ENCODE results near the gene CYP46A1. TPM values are rescaled to one million over a fixed set of nuclear protein-coding genes. Genes with fewer than 3 reads are reported as not detected.

The CYP46A1 gene
- total RNA-seq, 1 experiment from 2014 or later: 0.36 TPM

DNA sequence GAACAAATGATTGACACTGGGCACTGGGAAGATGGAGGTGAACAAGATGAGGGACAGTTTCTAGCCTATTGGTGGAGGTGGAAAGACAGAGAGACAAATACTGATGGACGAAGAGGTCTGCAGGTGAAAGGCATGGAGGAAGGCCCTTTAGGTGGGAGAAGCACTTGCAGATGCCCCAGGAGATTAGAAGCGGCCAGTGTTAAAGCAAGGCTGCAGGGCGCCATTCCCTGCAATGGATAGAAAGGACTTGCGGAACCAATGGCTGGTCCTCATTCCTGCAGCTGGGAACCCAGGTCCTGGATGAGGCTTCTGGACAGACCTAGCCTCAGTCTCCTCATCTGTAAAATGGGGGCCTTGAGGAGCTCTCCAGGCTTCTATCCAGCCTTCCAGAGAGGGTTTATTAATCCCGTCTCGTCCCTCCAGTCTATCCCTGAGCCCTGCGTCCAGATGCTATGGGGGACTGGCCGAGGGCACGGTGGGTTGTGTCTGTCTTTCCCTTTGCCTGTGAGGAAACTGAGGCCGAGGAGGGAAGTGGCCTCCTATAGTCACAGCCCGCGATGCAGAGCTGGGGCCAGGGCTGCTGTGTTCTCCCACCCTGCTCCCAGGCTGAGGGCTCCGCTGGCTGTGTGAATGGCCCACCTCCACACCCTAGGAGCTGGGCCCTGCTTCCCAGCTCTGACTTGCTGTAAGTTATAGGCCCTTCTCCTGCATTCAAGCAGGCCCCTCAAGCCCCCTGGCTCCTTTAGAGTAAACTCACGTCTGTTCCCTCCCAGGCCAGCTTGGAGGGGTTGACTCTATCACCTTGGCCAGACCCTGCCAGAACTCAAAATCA is 33.0 kb downstream of the CYP46A1 start:
- intact Hi-C loops (cut with micrococcal nuclease; ENCODE audit: unreplicated experiment): no loop called here
- DNase-seq (ENCODE audit: low read depth, low spot score) (no peak), ATAC-seq (no peak)
- no peaks in the 10 kb centered on the region for H3K4me1 ChIP-seq (ENCODE audit: control insufficient read depth, insufficient read depth, low read length)
- POLR2A ChIA-PET: no interaction called here
- BruUV-seq (replicated peaks): no TSS peak
- in situ Hi-C loops (cut with HindIII; ENCODE audit: low pct_unique_long_range_greater_than_20kb, low sequenced_read_pairs): no loop called here
- CTCF ChIA-PET: no interaction called here
- no peaks in the 10 kb centered on the region for H3K9me3 ChIP-seq (ENCODE audit: control insufficient read depth, insufficient read depth, low read depth, low read length)
- H3K27ac ChIP-seq (ENCODE audit: low read length): no peak overlapping the region
- no peaks in the 10 kb centered on the region for H3K36me3 ChIP-seq (ENCODE audit: control insufficient read depth, insufficient read depth, low read length)
- no peak for TF ChIP-seq TCF7L2 (IDR thresholded peaks at IDR 0.05; ENCODE audit: low read depth, low read length)
- TF ChIP-seq POLR2AphosphoS5 (IDR thresholded peaks at IDR 0.05; ENCODE audit: low read depth, low read length): no peak
- no peak for TF ChIP-seq REST (IDR thresholded peaks at IDR 0.05; ENCODE audit: insufficient read depth in 1 of 2, low read depth in 2 of 2, low read length in 1 of 2)
- TF ChIP-seq, protein P1, sequence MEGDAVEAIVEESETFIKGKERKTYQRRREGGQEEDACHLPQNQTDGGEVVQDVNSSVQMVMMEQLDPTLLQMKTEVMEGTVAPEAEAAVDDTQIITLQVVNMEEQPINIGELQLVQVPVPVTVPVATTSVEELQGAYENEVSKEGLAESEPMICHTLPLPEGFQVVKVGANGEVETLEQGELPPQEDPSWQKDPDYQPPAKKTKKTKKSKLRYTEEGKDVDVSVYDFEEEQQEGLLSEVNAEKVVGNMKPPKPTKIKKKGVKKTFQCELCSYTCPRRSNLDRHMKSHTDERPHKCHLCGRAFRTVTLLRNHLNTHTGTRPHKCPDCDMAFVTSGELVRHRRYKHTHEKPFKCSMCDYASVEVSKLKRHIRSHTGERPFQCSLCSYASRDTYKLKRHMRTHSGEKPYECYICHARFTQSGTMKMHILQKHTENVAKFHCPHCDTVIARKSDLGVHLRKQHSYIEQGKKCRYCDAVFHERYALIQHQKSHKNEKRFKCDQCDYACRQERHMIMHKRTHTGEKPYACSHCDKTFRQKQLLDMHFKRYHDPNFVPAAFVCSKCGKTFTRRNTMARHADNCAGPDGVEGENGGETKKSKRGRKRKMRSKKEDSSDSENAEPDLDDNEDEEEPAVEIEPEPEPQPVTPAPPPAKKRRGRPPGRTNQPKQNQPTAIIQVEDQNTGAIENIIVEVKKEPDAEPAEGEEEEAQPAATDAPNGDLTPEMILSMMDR (IDR thresholded peaks at IDR 0.05): no peak
- TF ChIP-seq SIN3A (IDR thresholded peaks at IDR 0.05; ENCODE audit: borderline replicate concordance, insufficient read depth, low read depth, low read length): no peak
- no peaks in the 10 kb centered on the region for H3K27me3 ChIP-seq (ENCODE audit: control insufficient read depth, insufficient read depth, low read length)
- H3K4me3 ChIP-seq (ENCODE audit: low read depth in 2 of 2, low read length in 2 of 2): no peak overlapping the region

GRCh38 chr14:99717682-99718013 is 33.5 kb downstream of the CYP46A1 start:
- POLR2A ChIA-PET: no interaction called here
- no peak for ATAC-seq

More at GRCh38 chr14:99717682-99718013, 33.5 kb downstream of the CYP46A1 start:
- intact Hi-C loops (cut with micrococcal nuclease; ENCODE audit: unreplicated experiment): no loop called here
- CTCF ChIA-PET: no interaction called here
- no peak for DNase-seq (ENCODE audit: low read depth, low spot score)
- in situ Hi-C loops (cut with HindIII; ENCODE audit: low pct_unique_long_range_greater_than_20kb, low sequenced_read_pairs): no loop called here
- TF ChIP-seq SIN3A (IDR thresholded peaks at IDR 0.05; ENCODE audit: borderline replicate concordance, insufficient read depth, low read depth, low read length) (no peak), POLR2AphosphoS5 (IDR thresholded peaks at IDR 0.05; ENCODE audit: low read depth, low read length) (no peak), TCF7L2 (IDR thresholded peaks at IDR 0.05; ENCODE audit: low read depth, low read length) (no peak), REST (IDR thresholded peaks at IDR 0.05; ENCODE audit: insufficient read depth in 1 of 2, low read depth in 2 of 2, low read length in 1 of 2) (no peak)
- TF ChIP-seq, protein P1 (IDR thresholded peaks at IDR 0.05): no peak
- Histone ChIP-seq H3K4me3 (ENCODE audit: low read depth in 2 of 2, low read length in 2 of 2) (no peak overlapping the region), H3K36me3 (ENCODE audit: control insufficient read depth, insufficient read depth, low read length) (no peaks in the 10 kb centered on the region), H3K27me3 (ENCODE audit: control insufficient read depth, insufficient read depth, low read length) (no peaks in the 10 kb centered on the region), H3K9me3 (ENCODE audit: control insufficient read depth, insufficient read depth, low read depth, low read length) (no peaks in the 10 kb centered on the region), H3K27ac (ENCODE audit: low read length) (no peak overlapping the region), H3K4me1 (ENCODE audit: control insufficient read depth, insufficient read depth, low read length) (no peaks in the 10 kb centered on the region)
- no TSS peak for BruUV-seq (replicated peaks)

Measured in Panc1 (cell line).